Measurements from ENCODE around the gene RENBP. TPM values are rescaled to one million over a fixed set of nuclear protein-coding genes. Genes with fewer than 3 reads are reported as not detected.
A peak's percentile ranks its signal among the peaks of the same experiment; 100 is the strongest.

The RENBP gene
- total and polyA plus RNA-seq, 9 of the 15 experiments (the other 6 are each of a cell fraction or from before 2014, with no cell fraction given) = 0.07 to 14.8 (median 10.6) TPM; not detected in 1

- peak; percentile 44; the same call in 1 of the 2 replicates for TF ChIP-seq ZNF175 (CRISPR knock-in tag; IDR thresholded peaks at IDR 0.05; ENCODE audit: low read depth)
- no peak for TF ChIP-seq PATZ1 (CRISPR knock-in tag; IDR thresholded peaks at IDR 0.05; ENCODE audit: borderline replicate concordance)
- TF ChIP-seq HBP1 (CRISPR knock-in tag; IDR thresholded peaks at IDR 0.05) = peak; percentile 92
- no peak for TF ChIP-seq NR2C2 (CRISPR knock-in tag; IDR thresholded peaks at IDR 0.05)
- TF ChIP-seq NR2C2 (tag; IDR thresholded peaks at IDR 0.05) = peak; percentile 92
- TF ChIP-seq TAF9B (IDR thresholded peaks at IDR 0.05; ENCODE audit: partially characterized antibody) = peak; percentile 24
- TF ChIP-seq KDM5B (IDR thresholded peaks at IDR 0.05; ENCODE audit: insufficient replicate concordance, low read depth, low read length) = peak; percentile 78
- 0 out of 2 replicates have a peak, but pooled peaks have one; percentile 11 for TF ChIP-seq ZNF740 (CRISPR knock-in tag; IDR thresholded peaks at IDR 0.05)
- no peak for TF ChIP-seq ZNF740 (tag; IDR thresholded peaks at IDR 0.05)
- no peak for TF ChIP-seq ZNF408 (CRISPR knock-in tag; IDR thresholded peaks at IDR 0.05; ENCODE audit: low read depth)
- TF ChIP-seq SAP30 (IDR thresholded peaks at IDR 0.05; ENCODE audit: borderline replicate concordance, insufficient read depth, low read depth, low read length, poor library complexity, severe bottlenecking) = no peak
- TF ChIP-seq CCAR2 (IDR thresholded peaks at IDR 0.05; ENCODE audit: low read depth, low read length) = no peak
- TF ChIP-seq HNRNPLL (IDR thresholded peaks at IDR 0.05; ENCODE audit: low read depth, low read length, poor library complexity, severe bottlenecking) = peak; percentile 50
- TF ChIP-seq TCF7L2 (IDR thresholded peaks at IDR 0.05; ENCODE audit: low read depth, low read length) = no peak
- peak; percentile 77 for TF ChIP-seq HMGN3 (IDR thresholded peaks at IDR 0.05; ENCODE audit: borderline replicate concordance, extremely low read depth, insufficient read length, low read depth, low read length)
- TF ChIP-seq EZH2 (IDR thresholded peaks at IDR 0.05; ENCODE audit: borderline replicate concordance, low read depth, low read length) = no peak
- peak in 1 of 2 experiments; percentile 69; a peak in 2 of 4 replicates for TF ChIP-seq SIN3A (IDR thresholded peaks at IDR 0.05; ENCODE audit: borderline replicate concordance in 2 of 2, control insufficient read depth in 1 of 2, low read depth in 2 of 2, low read length in 2 of 2)
- 0 out of 2 replicates have a peak, but pooled peaks have one; percentile 2 for TF ChIP-seq SPI1 (IDR thresholded peaks at IDR 0.05; ENCODE audit: borderline replicate concordance, low read depth, low read length)
- peak; percentile 72 for TF ChIP-seq SMAD4 (CRISPR knock-in tag; conservative IDR thresholded peaks at IDR 0.05)
- no peak for TF ChIP-seq JUNB (CRISPR knock-in tag; conservative IDR thresholded peaks at IDR 0.05)
- TF ChIP-seq ARNT (IDR thresholded peaks at IDR 0.05) = peak in 1 of 2 experiments; percentile 26; a peak in 1 of 4 replicates
- TF ChIP-seq ZBED1 (IDR thresholded peaks at IDR 0.05) = peak; percentile 95
- no peak for TF ChIP-seq ZNF232 (CRISPR knock-in tag; IDR thresholded peaks at IDR 0.05)
Measured at GRCh38 chrX:153925739-153926551, 18.5 kb downstream of the RENBP start, which contains the start of gene ARHGAP4 (continued).
